ENCODE data around the gene KCTD7. TPM values are rescaled to one million over a fixed set of nuclear protein-coding genes. Genes with fewer than 3 reads are reported as not detected.

Gene KCTD7
- total RNA-seq, 1 experiment from 2014 or later, result 3.9 TPM

DNA sequence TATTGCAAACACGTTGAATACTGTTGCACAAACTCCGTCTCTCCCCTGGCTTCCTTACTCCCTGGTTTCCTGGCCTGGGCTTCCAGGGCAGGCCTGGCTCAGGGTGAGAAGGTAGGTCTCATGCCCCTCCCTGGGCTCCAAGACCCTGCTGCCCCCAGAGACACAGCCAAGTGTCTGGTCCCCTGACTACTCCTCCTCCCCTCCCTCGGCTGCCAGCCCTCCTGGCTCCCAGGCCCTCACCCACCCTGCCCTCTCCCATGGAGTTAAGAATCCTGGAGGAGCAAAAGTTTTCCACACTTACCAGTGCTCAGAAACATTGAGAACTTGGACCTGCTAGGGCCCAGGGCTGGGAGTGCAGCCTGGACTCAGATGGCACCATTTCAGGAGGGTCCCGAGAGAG is 64.7 kb downstream of the KCTD7 start:
- ATAC-seq (no peak), DNase-seq (ENCODE audit: low read depth, low spot score) (no peak)
- H2AFZ ChIP-seq (ENCODE audit: low read depth, low read length, poor library complexity, severe bottlenecking), result no peak overlapping the region
- 0 out of 2 replicates have a peak, but pooled peaks cover 3% of the 10 kb centered on the region for H3K79me2 ChIP-seq (ENCODE audit: insufficient read depth, low read length)
- H3K27me3 ChIP-seq (ENCODE audit: insufficient read depth, low read length), result no peaks in the 10 kb centered on the region
- CTCF ChIA-PET, result no interaction called here
- no peaks in the 10 kb centered on the region for H4K20me1 ChIP-seq (ENCODE audit: insufficient read depth)
- TF ChIP-seq ELF1 (IDR thresholded peaks at IDR 0.05; ENCODE audit: borderline replicate concordance, low read depth) (no peak), POLR2A (IDR thresholded peaks at IDR 0.05; ENCODE audit: borderline replicate concordance, extremely low read depth, insufficient read depth, insufficient read length) (no peak), CBX3 (IDR thresholded peaks at IDR 0.05; ENCODE audit: low read depth) (no peak), POLR2AphosphoS5 (IDR thresholded peaks at IDR 0.05; ENCODE audit: low read depth, low read length) (no peak), JUND (IDR thresholded peaks at IDR 0.05) (no peak), RAD21 (IDR thresholded peaks at IDR 0.05; ENCODE audit: low read depth) (no peak), FOSL1 (IDR thresholded peaks at IDR 0.05; ENCODE audit: low read depth) (no peak), EZH2phosphoT487 (IDR thresholded peaks at IDR 0.05; ENCODE audit: borderline replicate concordance) (no peak), SRF (IDR thresholded peaks at IDR 0.05; ENCODE audit: low read depth) (no peak), SP1 (IDR thresholded peaks at IDR 0.05; ENCODE audit: low read depth) (no peak)
- TF ChIP-seq, protein P1, sequence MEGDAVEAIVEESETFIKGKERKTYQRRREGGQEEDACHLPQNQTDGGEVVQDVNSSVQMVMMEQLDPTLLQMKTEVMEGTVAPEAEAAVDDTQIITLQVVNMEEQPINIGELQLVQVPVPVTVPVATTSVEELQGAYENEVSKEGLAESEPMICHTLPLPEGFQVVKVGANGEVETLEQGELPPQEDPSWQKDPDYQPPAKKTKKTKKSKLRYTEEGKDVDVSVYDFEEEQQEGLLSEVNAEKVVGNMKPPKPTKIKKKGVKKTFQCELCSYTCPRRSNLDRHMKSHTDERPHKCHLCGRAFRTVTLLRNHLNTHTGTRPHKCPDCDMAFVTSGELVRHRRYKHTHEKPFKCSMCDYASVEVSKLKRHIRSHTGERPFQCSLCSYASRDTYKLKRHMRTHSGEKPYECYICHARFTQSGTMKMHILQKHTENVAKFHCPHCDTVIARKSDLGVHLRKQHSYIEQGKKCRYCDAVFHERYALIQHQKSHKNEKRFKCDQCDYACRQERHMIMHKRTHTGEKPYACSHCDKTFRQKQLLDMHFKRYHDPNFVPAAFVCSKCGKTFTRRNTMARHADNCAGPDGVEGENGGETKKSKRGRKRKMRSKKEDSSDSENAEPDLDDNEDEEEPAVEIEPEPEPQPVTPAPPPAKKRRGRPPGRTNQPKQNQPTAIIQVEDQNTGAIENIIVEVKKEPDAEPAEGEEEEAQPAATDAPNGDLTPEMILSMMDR (IDR thresholded peaks at IDR 0.05 in 2 of 3, conservative IDR thresholded peaks at IDR 0.05 in 1 of 3; ENCODE audit: borderline replicate concordance in 1 of 3, insufficient read depth in 1 of 3, low read depth in 2 of 3, low read length in 2 of 3), result no peak
- TF ChIP-seq, protein P2, sequence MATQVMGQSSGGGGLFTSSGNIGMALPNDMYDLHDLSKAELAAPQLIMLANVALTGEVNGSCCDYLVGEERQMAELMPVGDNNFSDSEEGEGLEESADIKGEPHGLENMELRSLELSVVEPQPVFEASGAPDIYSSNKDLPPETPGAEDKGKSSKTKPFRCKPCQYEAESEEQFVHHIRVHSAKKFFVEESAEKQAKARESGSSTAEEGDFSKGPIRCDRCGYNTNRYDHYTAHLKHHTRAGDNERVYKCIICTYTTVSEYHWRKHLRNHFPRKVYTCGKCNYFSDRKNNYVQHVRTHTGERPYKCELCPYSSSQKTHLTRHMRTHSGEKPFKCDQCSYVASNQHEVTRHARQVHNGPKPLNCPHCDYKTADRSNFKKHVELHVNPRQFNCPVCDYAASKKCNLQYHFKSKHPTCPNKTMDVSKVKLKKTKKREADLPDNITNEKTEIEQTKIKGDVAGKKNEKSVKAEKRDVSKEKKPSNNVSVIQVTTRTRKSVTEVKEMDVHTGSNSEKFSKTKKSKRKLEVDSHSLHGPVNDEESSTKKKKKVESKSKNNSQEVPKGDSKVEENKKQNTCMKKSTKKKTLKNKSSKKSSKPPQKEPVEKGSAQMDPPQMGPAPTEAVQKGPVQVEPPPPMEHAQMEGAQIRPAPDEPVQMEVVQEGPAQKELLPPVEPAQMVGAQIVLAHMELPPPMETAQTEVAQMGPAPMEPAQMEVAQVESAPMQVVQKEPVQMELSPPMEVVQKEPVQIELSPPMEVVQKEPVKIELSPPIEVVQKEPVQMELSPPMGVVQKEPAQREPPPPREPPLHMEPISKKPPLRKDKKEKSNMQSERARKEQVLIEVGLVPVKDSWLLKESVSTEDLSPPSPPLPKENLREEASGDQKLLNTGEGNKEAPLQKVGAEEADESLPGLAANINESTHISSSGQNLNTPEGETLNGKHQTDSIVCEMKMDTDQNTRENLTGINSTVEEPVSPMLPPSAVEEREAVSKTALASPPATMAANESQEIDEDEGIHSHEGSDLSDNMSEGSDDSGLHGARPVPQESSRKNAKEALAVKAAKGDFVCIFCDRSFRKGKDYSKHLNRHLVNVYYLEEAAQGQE (IDR thresholded peaks at IDR 0.05; ENCODE audit: low read depth), result no peak
- TF ChIP-seq, protein P3, sequence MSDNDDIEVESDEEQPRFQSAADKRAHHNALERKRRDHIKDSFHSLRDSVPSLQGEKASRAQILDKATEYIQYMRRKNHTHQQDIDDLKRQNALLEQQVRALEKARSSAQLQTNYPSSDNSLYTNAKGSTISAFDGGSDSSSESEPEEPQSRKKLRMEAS (IDR thresholded peaks at IDR 0.05), result no peak
- TF ChIP-seq, protein P4, sequence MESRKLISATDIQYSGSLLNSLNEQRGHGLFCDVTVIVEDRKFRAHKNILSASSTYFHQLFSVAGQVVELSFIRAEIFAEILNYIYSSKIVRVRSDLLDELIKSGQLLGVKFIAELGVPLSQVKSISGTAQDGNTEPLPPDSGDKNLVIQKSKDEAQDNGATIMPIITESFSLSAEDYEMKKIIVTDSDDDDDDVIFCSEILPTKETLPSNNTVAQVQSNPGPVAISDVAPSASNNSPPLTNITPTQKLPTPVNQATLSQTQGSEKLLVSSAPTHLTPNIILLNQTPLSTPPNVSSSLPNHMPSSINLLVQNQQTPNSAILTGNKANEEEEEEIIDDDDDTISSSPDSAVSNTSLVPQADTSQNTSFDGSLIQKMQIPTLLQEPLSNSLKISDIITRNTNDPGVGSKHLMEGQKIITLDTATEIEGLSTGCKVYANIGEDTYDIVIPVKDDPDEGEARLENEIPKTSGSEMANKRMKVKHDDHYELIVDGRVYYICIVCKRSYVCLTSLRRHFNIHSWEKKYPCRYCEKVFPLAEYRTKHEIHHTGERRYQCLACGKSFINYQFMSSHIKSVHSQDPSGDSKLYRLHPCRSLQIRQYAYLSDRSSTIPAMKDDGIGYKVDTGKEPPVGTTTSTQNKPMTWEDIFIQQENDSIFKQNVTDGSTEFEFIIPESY (IDR thresholded peaks at IDR 0.05; ENCODE audit: extremely low read depth, insufficient replicate concordance, low read length), result no peak
- H3K9ac ChIP-seq (ENCODE audit: low read length), result no peak overlapping the region
- H3K4me2 ChIP-seq (ENCODE audit: low read length), result no peak overlapping the region
- no TSS peak for BruUV-seq (replicated peaks)
- no peak overlapping the region for H3K27ac ChIP-seq (ENCODE audit: low read depth, low read length)
- intact Hi-C loops (cut with micrococcal nuclease), result no loop called here
- POLR2A ChIA-PET, result no interaction called here
- RAD21 ChIA-PET (ENCODE audit: low non-redundant PET in 1 of 2, low total read pairs in 2 of 2, uncharacterized antibody in 2 of 2, unreplicated experiment in 2 of 2), result interaction anchor here in 1 of 2 experiments (0.7 kb wide), 1 partner anchor 27 kb away, joined by 3 read pairs; no protein-coding TSS in a partner anchor
- H3K4me1 ChIP-seq (ENCODE audit: control insufficient read depth in 1 of 2, insufficient read depth in 2 of 2, low read length in 2 of 2), result no peaks in the 10 kb centered on the region
- no peaks in the 10 kb centered on the region for H3K9me2 ChIP-seq (ENCODE audit: insufficient read depth)
- H3K4me3 ChIP-seq (replicated peaks in 1 of 2; ENCODE audit: low read depth in 1 of 2, low read length in 2 of 2), result no peak overlapping the region
- H3K36me3 ChIP-seq (ENCODE audit: control insufficient read depth in 1 of 2, insufficient read depth in 2 of 2, low read length in 2 of 2), result no peaks in the 10 kb centered on the region
- H3K9me3 ChIP-seq (ENCODE audit: control insufficient read depth in 1 of 2, insufficient read depth in 1 of 2, low read depth in 1 of 2, low read length in 2 of 2), result no peaks in the 10 kb centered on the region
